ENCODE measurements around the gene TUBGCP2.

- TF ChIP-seq CTCF (IDR thresholded peaks at IDR 0.05; ENCODE audit: low read depth, low read length, poor library complexity, severe bottlenecking): no peak
- TF ChIP-seq EZH2phosphoT487 (IDR thresholded peaks at IDR 0.05; ENCODE audit: borderline replicate concordance, low read length): no peak
These were observed 40.8 kb downstream of the TUBGCP2 start for GRCh38 chr10:133267829-133268228.
